GM10266 (cell line): ENCODE data around the gene MRPS27.
A peak's percentile ranks its signal among the peaks of the same experiment; 100 is the strongest.

Source experiments
- DNase-seq: peaks from one replicate; pipeline ENCODE4 v3.0.0; 2012; ENCODE audit errors: extremely low spot score
- TF ChIP-seq, protein P1 (sequence below): IDR thresholded peaks from 2 replicates; pipeline ENCODE4 v1.5.1; 2012; ENCODE audit warnings: mild to moderate bottlenecking, low read depth; ENCODE audit not compliant: control insufficient read depth, insufficient read depth; ENCODE audit errors: missing control alignments

The MRPS27 gene

DNA sequence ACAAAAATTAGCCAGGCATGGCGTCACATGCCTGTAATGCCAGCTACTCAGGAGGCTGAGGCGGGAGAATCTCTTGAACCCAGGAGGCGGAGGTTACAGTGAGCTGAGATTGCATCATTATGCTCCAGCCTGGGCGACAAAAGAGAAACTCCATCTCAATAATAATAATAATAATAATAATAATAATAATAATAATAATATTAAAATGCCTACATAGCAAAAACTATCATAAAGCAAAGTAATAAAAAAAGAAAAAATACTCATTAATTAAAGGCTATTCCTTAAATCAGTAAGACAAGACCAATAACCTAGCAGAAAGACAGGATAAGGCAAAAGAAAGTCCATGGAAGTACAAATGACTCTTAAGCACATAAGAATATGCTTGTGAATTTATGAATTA lies 50.0 kb downstream of the MRPS27 start:
- no peak for DNase-seq
- TF ChIP-seq, protein P1, sequence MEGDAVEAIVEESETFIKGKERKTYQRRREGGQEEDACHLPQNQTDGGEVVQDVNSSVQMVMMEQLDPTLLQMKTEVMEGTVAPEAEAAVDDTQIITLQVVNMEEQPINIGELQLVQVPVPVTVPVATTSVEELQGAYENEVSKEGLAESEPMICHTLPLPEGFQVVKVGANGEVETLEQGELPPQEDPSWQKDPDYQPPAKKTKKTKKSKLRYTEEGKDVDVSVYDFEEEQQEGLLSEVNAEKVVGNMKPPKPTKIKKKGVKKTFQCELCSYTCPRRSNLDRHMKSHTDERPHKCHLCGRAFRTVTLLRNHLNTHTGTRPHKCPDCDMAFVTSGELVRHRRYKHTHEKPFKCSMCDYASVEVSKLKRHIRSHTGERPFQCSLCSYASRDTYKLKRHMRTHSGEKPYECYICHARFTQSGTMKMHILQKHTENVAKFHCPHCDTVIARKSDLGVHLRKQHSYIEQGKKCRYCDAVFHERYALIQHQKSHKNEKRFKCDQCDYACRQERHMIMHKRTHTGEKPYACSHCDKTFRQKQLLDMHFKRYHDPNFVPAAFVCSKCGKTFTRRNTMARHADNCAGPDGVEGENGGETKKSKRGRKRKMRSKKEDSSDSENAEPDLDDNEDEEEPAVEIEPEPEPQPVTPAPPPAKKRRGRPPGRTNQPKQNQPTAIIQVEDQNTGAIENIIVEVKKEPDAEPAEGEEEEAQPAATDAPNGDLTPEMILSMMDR = no peak

DNA sequence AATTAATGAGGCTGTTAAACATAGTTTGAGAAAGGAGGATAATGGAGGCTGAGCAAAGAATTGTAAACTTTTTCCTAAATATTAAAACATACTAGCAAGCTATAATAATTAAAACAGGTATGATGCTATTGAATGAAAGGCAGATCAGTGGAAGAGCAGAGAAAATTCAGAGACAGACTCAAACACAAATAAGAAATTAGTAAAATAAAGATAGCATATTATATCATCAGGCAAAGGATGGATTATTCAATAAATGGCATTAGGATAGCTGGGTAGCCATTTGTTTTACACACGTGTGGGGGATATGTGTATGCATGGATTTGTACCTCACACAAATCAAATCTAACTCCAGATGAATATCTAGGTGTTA lies 50.6 kb downstream of the MRPS27 start:
- TF ChIP-seq, protein P1 = no peak
- no peak for DNase-seq

DNA sequence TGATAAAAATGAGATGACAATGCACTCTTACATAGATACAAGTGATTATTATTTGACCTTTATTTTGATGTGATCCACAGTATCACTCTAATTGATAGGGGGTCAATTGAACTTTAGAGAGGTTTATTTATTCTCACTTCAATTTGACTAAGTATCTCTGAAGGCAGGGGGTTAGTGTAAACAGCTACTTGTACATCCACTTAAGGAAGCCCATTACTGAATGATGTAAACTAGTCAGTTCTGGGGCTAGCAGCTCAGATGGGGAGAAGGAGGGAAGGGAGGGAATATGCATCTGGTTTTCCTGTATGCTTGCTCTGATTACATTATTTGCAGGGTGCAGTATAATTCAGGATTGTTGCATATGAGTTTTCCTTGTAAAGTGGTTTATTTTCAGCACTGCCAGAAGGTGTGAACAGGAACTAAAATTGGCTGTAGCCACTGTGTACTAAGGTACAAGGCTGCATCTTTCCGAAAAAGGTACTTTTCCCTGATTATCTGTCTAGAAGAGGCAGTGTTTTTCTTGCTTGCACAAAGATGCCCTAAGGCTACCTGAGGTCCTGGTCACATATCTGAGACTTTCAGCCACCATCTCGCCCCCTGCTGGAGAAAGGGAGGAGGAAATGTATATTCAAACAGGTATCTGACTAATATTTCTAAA lies 51.2 kb downstream of the MRPS27 start:
- TF ChIP-seq, protein P1 = peak; percentile 62
- peak; percentile 22 for DNase-seq

DNA sequence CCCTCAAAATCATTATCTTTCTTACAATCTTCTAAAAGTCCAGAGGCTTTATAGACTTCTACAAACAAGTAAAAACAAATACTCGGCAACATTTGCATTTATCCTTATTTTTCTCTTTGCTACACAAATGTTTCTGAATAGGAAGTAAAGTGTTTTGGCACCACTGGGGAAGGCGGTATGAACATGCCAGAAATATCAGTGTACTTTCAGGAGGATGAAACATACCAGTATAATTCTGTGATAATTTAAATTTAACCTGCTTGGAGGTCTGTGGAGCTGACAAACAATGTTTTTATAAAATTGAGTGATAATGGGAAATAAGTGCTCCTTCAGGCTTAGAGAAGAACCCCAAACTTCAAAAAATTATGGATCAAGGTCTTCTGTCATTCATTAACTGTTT lies 51.8 kb downstream of the MRPS27 start:
- DNase-seq = no peak
- TF ChIP-seq, protein P1 = no peak

DNA sequence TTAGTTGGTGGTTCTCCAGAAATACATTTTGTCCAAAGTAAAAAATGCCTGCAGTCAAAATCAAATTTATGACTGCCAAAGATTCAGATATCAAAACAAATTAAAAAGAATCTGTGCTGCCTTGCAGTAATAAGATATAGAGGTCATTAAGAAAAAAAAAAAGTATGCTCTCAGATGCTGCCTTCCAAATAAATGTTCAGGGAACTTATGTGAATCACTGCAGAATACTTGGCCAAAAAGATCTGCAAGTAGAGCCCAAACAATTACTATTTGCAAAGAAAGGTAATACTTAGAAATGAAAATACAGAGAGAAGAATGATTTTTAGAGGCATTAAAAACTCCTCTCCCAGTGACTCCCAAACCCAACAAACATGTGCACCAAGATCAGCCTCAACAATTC lies 52.4 kb downstream of the MRPS27 start:
- TF ChIP-seq, protein P1 = no peak
- no peak for DNase-seq

DNA sequence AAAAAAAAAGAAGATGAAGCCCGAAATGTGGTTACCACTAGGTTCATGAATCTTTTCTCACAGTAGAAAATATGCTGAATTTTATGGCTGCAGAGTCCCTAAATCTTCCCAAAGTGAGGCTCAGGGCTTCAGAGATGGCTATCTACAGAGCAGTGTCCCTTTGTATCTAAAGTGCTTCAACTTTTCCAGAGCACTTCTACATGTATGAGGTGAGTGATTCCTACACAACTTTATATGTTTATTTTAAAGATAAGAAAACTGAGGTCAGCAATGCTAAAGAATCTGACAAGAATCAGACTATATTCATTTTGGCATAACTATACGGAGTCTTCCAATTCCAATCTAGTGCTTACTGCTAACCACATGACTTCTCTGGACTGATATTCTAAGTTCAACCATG lies 53.2 kb downstream of the MRPS27 start:
- no peak for DNase-seq
- TF ChIP-seq, protein P1 = no peak

DNA sequence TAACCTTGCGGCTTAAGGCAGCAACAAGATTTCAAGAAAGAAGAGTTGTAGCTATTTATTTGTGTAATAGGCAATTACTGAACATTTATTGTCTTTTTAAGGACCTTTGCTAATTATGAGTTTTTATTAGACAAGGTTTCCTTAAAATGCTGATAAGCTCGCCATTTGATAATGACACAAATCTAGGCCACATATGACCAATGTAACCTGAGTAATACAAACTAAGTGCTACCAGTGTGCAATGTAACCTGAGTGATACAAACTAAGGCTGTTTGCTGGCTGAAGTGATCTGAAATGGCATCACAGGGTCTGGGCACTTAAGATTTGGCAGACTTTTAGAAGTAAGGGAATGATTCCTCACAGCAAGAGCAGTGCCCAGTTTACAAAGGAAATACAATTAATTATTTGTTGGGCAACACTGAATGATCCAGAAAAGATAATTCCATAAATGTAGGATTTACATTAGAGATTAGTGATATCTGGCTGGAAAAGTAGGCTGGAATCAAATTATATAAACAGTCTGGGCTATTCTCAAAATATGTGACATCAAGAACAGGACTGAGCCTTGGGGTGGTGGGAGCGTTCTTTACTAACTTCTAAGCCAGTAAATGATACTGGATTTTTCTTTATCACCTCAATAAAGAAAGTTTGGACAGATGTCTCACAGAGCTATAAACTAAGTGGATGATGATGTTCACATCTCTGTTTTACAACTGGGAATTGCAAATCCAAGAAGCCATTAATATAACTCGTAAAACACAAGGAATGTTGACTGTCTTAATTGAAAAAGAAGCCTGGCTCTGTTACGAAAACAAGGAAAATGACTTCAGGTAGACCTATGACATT lies 54.8 kb downstream of the MRPS27 start:
- TF ChIP-seq, protein P1 = no peak

More for the DNA sequence above, 54.8 kb downstream of the MRPS27 start:
- DNase-seq = no peak
